HG03432 (cell line): ENCODE measurements around the gene MAD2L1BP.
"Not testable (repeated sequence)": the region's sequence is repeated elsewhere in the genome, so short reads cannot be mapped to it uniquely, and the experiment has no call there.

Experiments
- ATAC-seq: cut with Tn5 transposase; IDR thresholded peaks from one replicate; pipeline ENCODE4 v1.9.1; 2021; ENCODE audit warnings: mild to moderate bottlenecking, moderate library complexity; ENCODE audit not compliant: unreplicated experiment

MAD2L1BP gene

DNA sequence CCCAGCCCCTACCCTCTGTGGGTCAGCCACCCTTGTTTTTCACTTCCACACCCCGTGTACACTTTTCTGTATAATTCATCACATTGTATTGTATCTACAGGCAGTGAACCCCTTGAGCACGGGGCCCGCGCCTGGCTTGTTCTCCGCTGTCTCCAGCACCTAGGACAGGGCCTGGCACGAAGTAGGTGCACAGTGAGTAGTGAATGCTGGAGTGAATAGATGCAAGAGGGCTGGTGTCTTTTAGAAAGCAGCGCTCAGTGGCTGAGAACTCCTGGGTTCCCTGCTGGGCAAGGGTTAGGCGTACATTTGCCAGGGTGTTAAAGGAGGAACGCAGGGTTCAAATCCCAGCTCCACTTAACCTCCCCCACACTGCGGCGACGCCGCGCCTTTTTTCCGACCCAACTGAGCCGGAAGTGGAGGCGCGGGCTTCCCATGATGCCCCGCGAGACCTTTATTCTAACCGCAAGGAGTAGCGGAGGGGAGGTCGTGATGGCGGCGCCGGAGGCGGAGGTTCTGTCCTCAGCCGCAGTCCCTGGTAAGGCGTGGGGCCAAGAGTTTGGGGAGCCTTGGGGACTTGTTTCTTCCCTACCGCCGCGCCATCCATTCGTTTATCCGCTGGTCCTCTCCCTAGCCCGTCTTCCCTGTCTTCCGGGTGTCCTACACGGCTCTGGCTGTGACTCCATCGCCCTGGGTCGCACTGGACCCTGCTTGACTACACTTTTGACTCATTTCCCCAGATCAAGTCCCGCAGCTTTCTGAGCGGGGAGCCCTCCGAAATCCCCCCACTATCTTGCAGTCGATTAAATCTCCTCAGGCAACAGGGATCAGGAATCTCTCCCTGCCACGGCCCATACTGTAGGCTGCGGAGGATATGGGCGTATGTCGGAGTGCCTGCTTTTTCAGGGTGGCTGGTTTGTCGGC lies at the start of gene MAD2L1BP:
TSS of gene MAD2L1BP (plus strand) at position 454 of the 921 bp plus-strand sequence. CDS start at position 490, 36 bp downstream.
- ATAC-seq: peak; percentile 88

DNA sequence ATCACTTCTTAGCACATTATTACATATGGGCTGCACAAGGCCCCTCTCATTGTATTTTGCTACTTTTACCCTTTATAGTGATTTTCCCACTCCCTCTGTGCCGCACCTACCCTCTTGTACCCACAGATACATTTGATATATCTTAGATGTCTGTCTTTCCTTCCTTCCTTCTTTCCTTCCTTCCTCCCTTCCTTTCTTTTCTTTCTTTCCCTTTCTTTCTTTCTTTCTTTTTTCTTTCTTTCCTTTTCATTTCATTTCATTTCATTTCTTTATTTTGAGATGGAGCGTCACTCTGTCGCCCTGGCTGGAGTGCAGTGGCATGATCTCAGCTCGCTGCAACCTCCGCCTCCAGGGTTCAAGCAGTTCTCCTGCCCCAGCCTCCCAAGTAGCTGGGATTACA lies 47.4 kb upstream of the MAD2L1BP start:
- no peak for ATAC-seq

DNA sequence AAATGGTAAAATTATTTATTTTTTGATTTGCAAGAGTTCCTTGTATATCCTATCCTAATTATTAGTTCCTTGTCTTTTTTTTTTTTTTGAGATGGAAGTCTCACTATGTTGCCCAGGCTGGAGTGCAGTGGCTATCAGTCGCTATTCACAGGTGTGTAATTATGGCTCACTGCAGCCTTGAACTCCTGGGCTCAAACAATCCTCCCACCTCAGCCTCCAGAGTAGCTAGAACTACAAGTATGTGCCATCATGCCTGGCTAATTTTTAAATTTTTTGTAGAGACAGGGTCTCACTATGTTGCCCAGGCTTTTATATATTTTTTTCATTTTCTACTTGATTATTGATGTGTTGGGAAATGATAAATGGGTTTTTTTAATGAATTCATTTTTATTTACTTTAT lies 46.1 kb upstream of the MAD2L1BP start:
- ATAC-seq: not testable (repeated sequence)

DNA sequence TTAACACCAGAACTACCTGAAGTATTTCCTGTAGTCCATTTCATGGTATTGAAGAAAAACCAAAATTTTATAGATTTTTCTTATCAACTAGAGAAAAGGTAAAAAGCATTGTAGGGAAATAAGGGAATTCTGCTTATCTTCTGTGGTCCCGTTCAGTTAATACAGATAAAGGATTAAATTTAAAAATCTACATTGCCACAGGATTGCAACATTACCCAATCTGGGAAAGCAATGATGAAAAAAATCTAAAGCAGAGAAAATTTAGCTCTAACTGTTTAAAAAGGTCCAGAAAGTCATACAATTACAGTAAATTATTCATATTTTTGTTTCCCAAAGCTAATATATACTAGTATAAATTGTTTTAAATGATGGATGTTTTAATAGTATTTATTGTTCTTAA lies 41.7 kb upstream of the MAD2L1BP start:
- ATAC-seq: no peak

DNA sequence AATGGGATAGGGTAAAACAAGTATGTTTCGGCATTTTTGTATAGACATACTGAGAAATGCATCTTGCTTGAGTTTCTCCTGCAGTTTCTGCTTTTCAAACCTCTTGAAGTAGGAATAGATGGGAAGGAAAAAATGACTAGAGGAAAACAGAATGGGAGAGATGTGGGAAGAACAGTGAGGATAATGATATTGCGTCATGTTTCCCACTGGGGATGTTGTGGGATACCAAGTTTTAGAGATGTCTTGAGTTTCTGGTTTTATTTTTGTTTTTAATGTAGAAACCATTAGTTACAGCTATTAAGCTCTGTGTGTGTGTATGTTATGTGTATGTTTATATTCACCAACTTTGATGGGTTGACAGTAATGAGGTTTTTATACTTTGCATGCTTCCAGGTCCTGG lies 35.0 kb upstream of the MAD2L1BP start:
- ATAC-seq: no peak

DNA sequence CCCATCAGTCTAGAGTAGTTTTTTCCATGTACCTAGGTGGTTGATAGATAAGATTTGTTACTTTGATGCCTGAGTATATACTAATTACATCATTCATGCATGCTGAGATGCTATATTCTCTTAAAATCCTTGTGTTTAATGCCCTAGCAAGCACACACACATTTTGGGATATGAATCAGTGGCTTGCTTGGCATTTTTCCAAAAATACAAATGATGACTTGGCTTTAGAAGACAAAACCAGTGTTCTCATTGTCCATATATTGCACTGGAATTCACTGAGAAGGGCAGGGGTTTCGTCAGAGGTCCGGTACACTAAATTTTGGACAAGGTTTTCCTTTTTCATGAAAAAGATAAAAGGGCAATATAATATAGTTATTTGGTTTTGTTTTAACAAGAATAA lies 31.5 kb upstream of the MAD2L1BP start:
- ATAC-seq: no peak

DNA sequence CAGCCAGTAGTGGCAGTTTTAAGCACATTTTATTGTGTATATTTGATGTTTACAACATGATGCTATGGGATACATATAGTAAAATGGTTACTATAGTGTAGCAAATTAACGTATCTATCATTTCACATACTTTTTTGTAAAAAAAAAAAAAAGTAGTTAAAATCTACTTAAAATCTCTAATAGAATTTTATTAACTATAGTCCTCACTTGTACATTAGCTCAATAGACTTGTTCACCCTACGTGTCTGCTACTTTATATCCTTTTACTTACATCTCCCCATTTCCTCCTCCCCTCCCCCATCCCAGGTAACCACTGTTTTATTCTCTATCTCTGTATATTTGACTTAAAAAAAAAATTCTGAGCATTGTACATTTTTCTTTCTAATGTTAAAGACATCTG lies 29.6 kb upstream of the MAD2L1BP start:
- no peak for ATAC-seq

GRCh38 chr6:43608310-43608763 lies 27.3 kb upstream of the MAD2L1BP start:
- ATAC-seq: no peak

- no peak for ATAC-seq
Measured at GRCh38 chr6:43608807-43609206, 26.8 kb upstream of the MAD2L1BP start.

- no peak for ATAC-seq
Measured at GRCh38 chr6:43609402-43609801, 26.2 kb upstream of the MAD2L1BP start.

DNA sequence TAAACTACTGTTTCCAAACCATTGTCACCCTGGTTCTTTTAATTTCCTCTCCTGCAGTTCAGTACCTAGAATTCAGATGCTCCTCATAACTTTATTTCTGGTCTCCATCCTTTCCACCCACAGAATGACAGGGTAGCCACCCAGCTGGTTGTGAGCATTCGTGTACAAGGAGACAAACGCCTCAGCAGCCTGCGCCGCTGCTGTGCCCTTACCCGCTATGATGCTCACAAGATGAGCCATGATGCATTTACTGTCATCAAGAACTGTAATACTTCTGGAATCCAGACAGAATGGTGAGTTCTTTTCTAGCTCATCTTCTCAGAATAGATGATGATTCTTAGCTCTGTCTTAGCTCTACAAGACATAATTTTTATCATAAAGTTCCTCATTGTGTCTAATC lies 25.2 kb upstream of the MAD2L1BP start:
- no peak for ATAC-seq

DNA sequence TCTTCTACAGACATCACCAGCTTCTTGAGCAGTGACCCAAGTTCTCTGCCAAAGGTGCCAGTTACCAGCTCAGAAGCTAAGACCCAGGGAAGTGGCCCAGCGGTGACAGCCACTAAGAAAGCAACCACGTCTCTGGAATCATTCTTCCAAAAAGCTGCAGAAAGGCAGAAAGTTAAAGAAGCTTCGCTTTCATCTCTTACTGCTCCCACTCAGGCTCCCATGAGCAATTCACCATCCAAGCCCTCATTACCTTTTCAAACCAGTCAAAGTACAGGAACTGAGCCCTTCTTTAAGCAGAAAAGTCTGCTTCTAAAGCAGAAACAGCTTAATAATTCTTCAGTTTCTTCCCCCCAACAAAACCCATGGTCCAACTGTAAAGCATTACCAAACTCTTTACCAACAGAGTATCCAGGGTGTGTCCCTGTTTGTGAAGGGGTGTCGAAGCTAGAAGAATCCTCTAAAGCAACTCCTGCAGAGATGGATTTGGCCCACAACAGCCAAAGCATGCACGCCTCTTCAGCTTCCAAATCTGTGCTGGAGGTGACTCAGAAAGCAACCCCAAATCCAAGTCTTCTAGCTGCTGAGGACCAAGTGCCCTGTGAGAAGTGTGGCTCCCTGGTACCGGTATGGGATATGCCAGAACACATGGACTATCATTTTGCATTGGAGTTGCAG lies 21.8 kb upstream of the MAD2L1BP start:
- ATAC-seq: no peak

- no peak for ATAC-seq
Measured at GRCh38 chr6:43614396-43614730, 21.3 kb upstream of the MAD2L1BP start.

DNA sequence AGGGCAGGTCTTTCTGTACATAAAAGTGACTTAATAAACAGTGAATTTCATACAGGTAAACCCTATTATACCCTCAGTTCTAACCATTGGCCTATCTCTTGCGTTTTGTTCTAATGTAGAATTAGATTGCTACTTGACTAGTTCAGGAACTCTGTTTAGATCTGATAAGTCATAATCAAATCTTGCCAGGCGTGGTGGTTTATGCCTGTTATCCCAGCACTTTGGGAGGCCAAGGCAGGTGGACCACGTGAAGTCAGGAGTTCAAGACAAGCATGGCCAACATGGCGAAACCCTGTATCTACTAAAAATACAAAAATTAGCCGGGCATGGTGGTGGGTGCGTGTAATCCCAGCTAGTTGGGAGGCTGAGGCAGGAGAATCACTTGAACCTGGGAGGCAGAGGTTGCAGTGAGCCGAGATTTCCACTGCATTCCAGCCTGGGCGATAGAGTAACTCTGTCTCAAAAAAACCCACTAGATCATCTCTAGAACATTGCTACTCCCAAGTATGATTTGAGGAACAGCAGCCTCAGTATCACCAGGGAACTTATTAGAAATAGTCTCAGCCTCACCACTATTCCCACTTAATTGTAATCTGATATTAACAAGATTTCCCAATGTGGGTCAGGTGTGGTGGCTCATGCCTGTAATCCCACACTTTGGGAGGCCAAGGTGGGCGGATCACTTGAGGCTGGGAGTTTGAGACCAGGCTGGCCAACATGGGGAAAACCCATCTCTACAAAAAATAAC lies 18.7 kb upstream of the MAD2L1BP start:
- ATAC-seq: no peak

DNA sequence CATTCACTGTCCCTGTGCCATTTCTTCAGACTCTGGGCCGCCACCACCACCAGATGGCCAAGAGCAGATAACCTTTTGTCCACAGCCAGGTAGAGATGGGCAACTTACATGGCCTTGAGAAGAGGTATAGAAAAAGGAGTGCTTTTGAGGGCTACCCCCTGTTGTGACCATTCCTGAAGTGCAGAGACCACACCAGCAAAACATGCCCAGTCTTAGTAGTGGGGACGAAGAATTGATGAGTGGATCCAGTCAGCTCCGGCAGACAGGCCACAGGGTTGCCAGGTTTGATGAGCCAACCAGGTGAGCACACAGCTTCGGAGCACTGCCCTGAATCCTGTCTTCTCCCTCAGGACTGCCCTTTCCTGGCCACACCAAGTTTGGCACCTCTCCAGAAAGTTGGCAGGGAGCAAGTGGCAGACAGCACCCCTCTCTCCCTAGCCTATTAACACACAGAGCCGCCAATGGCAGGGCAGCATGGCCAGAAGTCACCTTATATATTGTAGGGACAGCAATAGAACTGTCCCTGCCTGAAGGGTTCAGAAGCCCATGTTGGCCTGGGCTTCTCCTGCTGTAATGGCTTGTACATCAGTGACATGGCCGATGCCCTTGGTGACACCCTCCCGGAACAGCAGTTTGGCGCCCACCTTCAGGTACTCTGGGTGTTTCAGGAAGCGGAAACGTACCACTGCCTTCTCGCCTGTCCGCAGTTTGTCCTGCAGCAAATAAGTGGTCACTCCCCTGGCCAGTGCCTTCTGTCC lies 14.4 kb upstream of the MAD2L1BP start:
- no peak for ATAC-seq

- no peak for ATAC-seq
Measured at GRCh38 chr6:43621836-43622180, 13.8 kb upstream of the MAD2L1BP start.

- ATAC-seq: no peak
Measured at GRCh38 chr6:43622541-43622940, 13.1 kb upstream of the MAD2L1BP start.

DNA sequence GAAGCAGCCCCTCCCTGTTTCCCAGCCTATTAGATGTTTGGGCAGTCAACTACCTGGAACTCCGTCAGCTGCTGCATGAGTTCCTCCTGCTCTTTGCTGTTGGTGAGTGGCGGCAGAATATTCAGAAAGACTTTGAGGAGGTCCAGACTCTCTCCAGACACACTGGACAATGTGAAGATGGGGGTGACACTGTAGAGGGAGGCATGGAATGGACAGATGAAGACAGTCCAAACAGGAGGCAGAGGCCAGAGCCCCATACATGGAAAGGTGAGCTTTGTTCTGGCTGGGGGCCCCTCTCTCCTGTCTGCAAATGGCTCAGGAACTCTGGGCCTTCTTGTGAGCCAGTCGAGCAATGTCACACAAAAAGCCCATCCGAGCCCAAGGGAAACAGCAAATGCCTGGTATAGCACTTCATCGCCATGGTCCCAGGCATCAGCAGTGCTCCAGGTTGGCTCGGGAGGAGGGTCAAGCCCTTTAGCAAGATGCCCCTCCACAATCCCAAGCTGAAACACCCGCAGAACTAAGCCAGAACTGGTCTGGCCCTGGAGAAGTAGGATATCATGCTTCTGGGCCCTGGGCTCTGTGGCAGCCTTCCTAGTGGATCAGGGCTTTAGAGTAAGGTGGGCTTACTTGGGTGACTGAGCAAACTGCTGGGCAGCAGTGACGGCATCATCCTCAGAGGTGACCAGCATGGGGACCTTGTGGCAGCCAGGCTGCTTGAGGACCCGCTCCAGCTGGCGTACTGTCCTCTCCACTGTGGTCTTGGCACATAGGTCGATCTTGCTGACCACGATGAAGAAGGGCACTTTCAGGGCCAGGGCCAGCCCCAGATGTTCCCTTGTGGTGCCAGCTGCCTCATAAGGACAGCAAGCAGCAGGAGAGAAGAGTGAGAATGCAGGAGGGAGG lies 11.5 kb upstream of the MAD2L1BP start:
- no peak for ATAC-seq

DNA sequence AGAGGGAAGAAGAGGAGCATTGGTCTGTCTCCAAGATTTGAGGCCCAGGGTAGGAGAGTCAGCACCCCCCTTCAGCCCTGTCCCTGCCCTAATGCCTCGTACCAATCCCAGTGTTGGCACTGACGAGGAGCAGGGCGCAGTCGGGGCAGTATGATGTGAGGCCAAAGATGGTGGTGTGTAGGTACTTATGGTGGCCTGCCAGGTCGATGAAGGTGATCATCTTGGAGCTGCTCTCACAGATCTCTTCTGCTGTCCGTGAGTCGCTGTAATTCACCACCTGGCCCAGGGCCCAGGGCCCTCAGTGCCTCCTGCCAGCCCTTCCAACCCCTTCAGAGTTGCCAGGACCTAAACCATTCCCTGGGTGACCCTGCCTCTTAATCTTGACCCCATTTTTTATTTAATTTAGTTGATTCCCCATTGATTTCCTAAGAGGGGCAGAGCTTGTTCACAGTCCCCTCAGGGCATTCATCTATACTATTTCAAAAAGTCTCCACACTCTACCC lies 10.8 kb upstream of the MAD2L1BP start:
- no peak for ATAC-seq
